IPS-15b (cell line): Measurements from ENCODE around the gene UBP1.

Source experiments
- H3K27me3 ChIP-seq: one replicate; pipeline ENCODE4 v1.6.1; 2013; ENCODE audit warnings: low read length; ENCODE audit not compliant: control insufficient read depth, insufficient read depth
- H3K36me3 ChIP-seq: one replicate; pipeline ENCODE4 v1.6.1; 2013; ENCODE audit warnings: low read length; ENCODE audit not compliant: control insufficient read depth, insufficient read depth
- H3K4me1 ChIP-seq: one replicate; pipeline ENCODE4 v1.6.1; 2013; ENCODE audit warnings: mild to moderate bottlenecking, low read length; ENCODE audit not compliant: control insufficient read depth, insufficient read depth
- H3K4me3 ChIP-seq: one replicate; pipeline ENCODE4 v1.5.1; 2013; ENCODE audit warnings: low read depth, low read length
- H3K9ac ChIP-seq: one replicate; pipeline ENCODE4 v1.6.1; 2013; ENCODE audit warnings: low read depth, mild to moderate bottlenecking, low read length
- H3K9me3 ChIP-seq: one replicate; pipeline ENCODE4 v1.6.1; 2013; ENCODE audit warnings: mild to moderate bottlenecking, low read length; ENCODE audit not compliant: control insufficient read depth, insufficient read depth

UBP1 gene

GRCh38 chr3:33386631-33387030, 53.6 kb downstream of the UBP1 start:
- no peaks in the 10 kb centered on the region for H3K4me1 ChIP-seq
- H3K36me3 ChIP-seq = peaks cover 13% of the 10 kb centered on the region
- no peak overlapping the region for H3K4me3 ChIP-seq
- H3K9me3 ChIP-seq = no peaks in the 10 kb centered on the region
- H3K27me3 ChIP-seq = no peaks in the 10 kb centered on the region
- H3K9ac ChIP-seq = no peak overlapping the region

GRCh38 chr3:33385423-33385822, 54.8 kb downstream of the UBP1 start:
- no peaks in the 10 kb centered on the region for H3K9me3 ChIP-seq
- no peak overlapping the region for H3K9ac ChIP-seq
- H3K36me3 ChIP-seq = peaks cover 11% of the 10 kb centered on the region
- H3K27me3 ChIP-seq = no peaks in the 10 kb centered on the region
- no peaks in the 10 kb centered on the region for H3K4me1 ChIP-seq
- H3K4me3 ChIP-seq = no peak overlapping the region

- H3K9ac ChIP-seq = no peak overlapping the region
- H3K4me3 ChIP-seq = no peak overlapping the region
- peaks cover 5% of the 10 kb centered on the region for H3K36me3 ChIP-seq
- no peaks in the 10 kb centered on the region for H3K27me3 ChIP-seq
- no peaks in the 10 kb centered on the region for H3K9me3 ChIP-seq
- no peaks in the 10 kb centered on the region for H3K4me1 ChIP-seq
Measured at GRCh38 chr3:33383951-33384350, 56.3 kb downstream of the UBP1 start.

- Histone ChIP-seq H3K9me3 (no peaks in the 10 kb centered on the region), H3K9ac (no peak overlapping the region), H3K27me3 (no peaks in the 10 kb centered on the region), H3K4me3 (no peak overlapping the region), H3K4me1 (no peaks in the 10 kb centered on the region), H3K36me3 (peaks cover 2% of the 10 kb centered on the region)
Measured at GRCh38 chr3:33380653-33381052, 59.6 kb downstream of the UBP1 start.

- Histone ChIP-seq H3K4me1 (no peaks in the 10 kb centered on the region), H3K4me3 (no peak overlapping the region), H3K36me3 (no peaks in the 10 kb centered on the region), H3K27me3 (no peaks in the 10 kb centered on the region), H3K9ac (no peak overlapping the region), H3K9me3 (no peaks in the 10 kb centered on the region)
Measured at GRCh38 chr3:33377931-33378330, 62.3 kb downstream of the UBP1 start.

- Histone ChIP-seq H3K9ac (no peak overlapping the region), H3K9me3 (no peaks in the 10 kb centered on the region), H3K27me3 (no peaks in the 10 kb centered on the region), H3K4me1 (no peaks in the 10 kb centered on the region), H3K4me3 (no peak overlapping the region), H3K36me3 (no peaks in the 10 kb centered on the region)
Measured at GRCh38 chr3:33377489-33377888, 62.7 kb downstream of the UBP1 start.

- no peak overlapping the region for H3K9ac ChIP-seq
- no peaks in the 10 kb centered on the region for H3K27me3 ChIP-seq
- H3K4me3 ChIP-seq = no peak overlapping the region
- H3K4me1 ChIP-seq = no peaks in the 10 kb centered on the region
- H3K9me3 ChIP-seq = no peaks in the 10 kb centered on the region
- no peaks in the 10 kb centered on the region for H3K36me3 ChIP-seq
Measured at GRCh38 chr3:33373082-33373437, 67.1 kb downstream of the UBP1 start.

- Histone ChIP-seq H3K9me3 (no peaks in the 10 kb centered on the region), H3K27me3 (no peaks in the 10 kb centered on the region), H3K4me3 (no peak overlapping the region), H3K36me3 (no peaks in the 10 kb centered on the region), H3K4me1 (no peaks in the 10 kb centered on the region), H3K9ac (no peak overlapping the region)
Measured at GRCh38 chr3:33372218-33373081, 67.8 kb downstream of the UBP1 start.

GRCh38 chr3:33364531-33365128, 75.6 kb downstream of the UBP1 start:
- Histone ChIP-seq H3K9me3 (no peaks in the 10 kb centered on the region), H3K27me3 (no peaks in the 10 kb centered on the region), H3K4me1 (no peaks in the 10 kb centered on the region), H3K36me3 (no peaks in the 10 kb centered on the region), H3K9ac (no peak overlapping the region), H3K4me3 (no peak overlapping the region)

GRCh38 chr3:33364060-33364459, 76.1 kb downstream of the UBP1 start:
- Histone ChIP-seq H3K9me3 (no peaks in the 10 kb centered on the region), H3K9ac (no peak overlapping the region), H3K27me3 (no peaks in the 10 kb centered on the region), H3K4me3 (no peak overlapping the region), H3K36me3 (no peaks in the 10 kb centered on the region), H3K4me1 (no peaks in the 10 kb centered on the region)

GRCh38 chr3:33363113-33363800, 76.9 kb downstream of the UBP1 start:
- Histone ChIP-seq H3K27me3 (no peaks in the 10 kb centered on the region), H3K9me3 (no peaks in the 10 kb centered on the region), H3K4me1 (no peaks in the 10 kb centered on the region), H3K4me3 (no peak overlapping the region), H3K36me3 (no peaks in the 10 kb centered on the region), H3K9ac (no peak overlapping the region)
